ENCODE data around the gene GRIN2A. TPM values are rescaled to one million over a fixed set of nuclear protein-coding genes. Genes with fewer than 3 reads are reported as not detected.

GRIN2A gene
- total and polyA plus RNA-seq, 5 donors, result 2.1 to 7.6 (median 4.5) TPM

DNA sequence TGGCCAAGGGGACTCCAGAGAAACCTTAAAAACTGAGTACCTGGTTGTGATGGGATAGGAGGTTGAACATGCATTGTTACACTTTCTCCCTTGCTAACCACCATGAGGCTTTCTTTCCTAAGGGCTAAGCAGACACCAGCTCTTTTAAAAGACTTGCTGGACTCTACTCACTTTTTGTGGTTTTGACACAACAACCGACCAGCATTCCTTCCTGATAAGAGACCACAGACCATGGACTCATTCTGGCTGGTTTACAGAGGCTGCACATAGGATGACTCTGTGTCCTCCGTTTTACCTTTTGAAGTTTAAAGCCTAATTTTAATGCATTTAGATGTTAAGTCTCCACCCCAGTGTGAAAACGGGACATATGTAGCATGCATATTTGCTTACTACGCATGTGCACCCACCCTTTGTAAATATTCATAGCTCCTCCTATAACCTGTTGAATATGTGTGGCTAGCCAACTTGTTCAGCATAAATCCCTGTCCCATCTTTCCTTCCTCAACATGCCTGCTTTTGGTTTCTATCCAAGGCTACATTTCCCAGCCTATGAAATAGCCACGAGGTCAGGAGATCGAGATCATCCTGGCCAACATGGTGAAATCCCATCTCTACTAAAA is 475.9 kb downstream of the GRIN2A start:
- Histone ChIP-seq H3K4me1 (ENCODE audit: control insufficient read depth, insufficient read depth, low read length) (no peaks in the 10 kb centered on the region), H3K27ac (ENCODE audit: low read length) (no peak overlapping the region), H3K9me3 (ENCODE audit: control insufficient read depth, low read length) (no peaks in the 10 kb centered on the region), H3K4me3 (ENCODE audit: low read length) (no peak overlapping the region), H3K27me3 (ENCODE audit: control insufficient read depth, insufficient read depth) (no peaks in the 10 kb centered on the region)
- DNase-seq (no peak), ATAC-seq (no peak)
- intact Hi-C loops (cut with DNase I), result no loop called here
- WGBS, result 73% methylated on average over 6 of the region's 6 CpGs

DNA sequence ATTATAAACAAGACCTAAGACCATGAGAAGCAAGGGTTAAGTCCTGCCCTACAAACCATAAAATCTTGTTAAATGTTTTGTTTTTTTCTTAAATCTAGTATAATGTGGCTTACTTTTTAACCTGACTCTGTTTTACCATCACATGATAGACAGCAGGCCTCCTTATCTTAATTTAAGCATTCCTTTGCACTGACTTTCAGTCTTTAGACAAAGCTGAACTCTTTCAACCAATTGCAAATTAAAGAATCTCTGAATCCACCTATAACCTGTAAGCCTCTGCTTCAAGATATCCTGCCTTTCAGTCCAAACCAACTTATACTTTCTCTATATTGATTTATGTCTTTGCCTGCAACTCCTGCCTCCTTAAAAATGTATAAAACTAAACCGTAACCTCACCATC is 478.5 kb downstream of the GRIN2A start:
- DNase-seq (no peak), ATAC-seq (no peak)
- 77% methylated on average over 1 of the region's 1 CpG for WGBS
- intact Hi-C loops (cut with DNase I), result no loop called here
- no peak overlapping the region for H3K4me3 ChIP-seq (ENCODE audit: low read length)
- no peak overlapping the region for H3K27ac ChIP-seq (ENCODE audit: low read length)
- H3K9me3 ChIP-seq (ENCODE audit: control insufficient read depth, low read length), result no peaks in the 10 kb centered on the region
- no peaks in the 10 kb centered on the region for H3K27me3 ChIP-seq (ENCODE audit: control insufficient read depth, insufficient read depth)
- no peaks in the 10 kb centered on the region for H3K4me1 ChIP-seq (ENCODE audit: control insufficient read depth, insufficient read depth, low read length)

Other genes starting within 250 kb of the GRIN2A start
- 10 to 100 TPM; 27.3 to 36.9 (median 29.2) TPM for gene ATF7IP2, start 203.6 kb upstream of the GRIN2A start, total RNA-seq
- gene ATF7IP2, start 203.6 kb upstream of the GRIN2A start, polyA plus RNA-seq, result 43.2 TPM

Measured in right cardiac atrium (tissue), 5 donors.